Activated CD8-positive, alpha-beta T cell treated with anti-CD3 and anti-CD28 coated beads for 36 hours (primary cell): Measurements from ENCODE around the gene CCDC50. TPM values are rescaled to one million over a fixed set of nuclear protein-coding genes. Genes with fewer than 3 reads are reported as not detected.

Experiments used
- ATAC-seq: fragments of 200-7000 bp; cut with Tn5 transposase; one replicate; pipeline ENCODE4 v1.10.0; 2021; ENCODE audit warnings: mild to moderate bottlenecking, moderate library complexity
- CTCF ChIA-PET: fragments of 350-600 bp; sonication (Branson Sonifier 250); formaldehyde crosslinking; loops from one replicate; lab custom pipeline; 2021; ENCODE audit warnings: antibody characterized with exemption; lab: Charles Lee
- POLR2A ChIA-PET: fragments of 350-600 bp; sonication (Branson Sonifier 250); formaldehyde crosslinking; loops from one replicate; lab custom pipeline; 2021; ENCODE audit warnings: antibody characterized with exemption; lab: Charles Lee
- DNase-seq: peaks from one replicate; pipeline ENCODE4 v3.0.0-alpha.2; 2020
- H3K27ac Mint-ChIP-seq: one replicate; pipeline ENCODE4 v1.8.0; 2021; ENCODE audit warnings: mild to moderate bottlenecking, mixed read lengths
- H3K27me3 Mint-ChIP-seq: one replicate; pipeline ENCODE4 v1.8.0; 2021; ENCODE audit warnings: mixed read lengths
- H3K36me3 Mint-ChIP-seq: one replicate; pipeline ENCODE4 v1.8.0; 2021; ENCODE audit warnings: low read depth, mixed read lengths
- H3K4me1 Mint-ChIP-seq: one replicate; pipeline ENCODE4 v1.8.0; 2021; ENCODE audit warnings: low read depth, mixed read lengths
- H3K4me3 Mint-ChIP-seq: one replicate; pipeline ENCODE4 v1.8.0; 2021; ENCODE audit warnings: mild to moderate bottlenecking, moderate library complexity, mixed read lengths
- H3K9me3 Mint-ChIP-seq: one replicate; pipeline ENCODE4 v1.8.0; 2021; ENCODE audit warnings: mixed read lengths
- intact Hi-C: fragments of 100-400 bp; cut with micrococcal nuclease; formaldehyde crosslinking; loops from one replicate; pipeline ENCODE4 v1.10.0; 2022
- total RNA-seq, 2 experiments: library from RNA; stranded (reverse); gene quantifications; one replicate each; pipeline ENCODE4 v1.2.3, GENCODE V29; 2021
- TF ChIP-seq, protein P1 (sequence below): fragments of 200-600 bp; IDR thresholded peaks from one replicate; pipeline ENCODE4 v1.8.0; 2022; ENCODE audit warnings: antibody characterized with exemption, mild to moderate bottlenecking

Gene CCDC50
- total RNA-seq, 2 experiments from 2014 or later = 7.3 to 7.6 TPM

GRCh38 chr3:191381303-191381702 lies 52.1 kb downstream of the CCDC50 start:
- H3K27me3 Mint-ChIP-seq = no peaks in the 10 kb centered on the region
- POLR2A ChIA-PET = interaction anchor here (0.6 kb wide), 1 partner anchor 271 kb away, joined by 4 read pairs; no protein-coding TSS in a partner anchor
- H3K27ac Mint-ChIP-seq = no peak overlapping the region
- no peak for DNase-seq
- ATAC-seq = no peak
- no peak overlapping the region for H3K4me3 Mint-ChIP-seq
- peaks cover 5% of the 10 kb centered on the region for H3K4me1 Mint-ChIP-seq
- TF ChIP-seq, protein P1, sequence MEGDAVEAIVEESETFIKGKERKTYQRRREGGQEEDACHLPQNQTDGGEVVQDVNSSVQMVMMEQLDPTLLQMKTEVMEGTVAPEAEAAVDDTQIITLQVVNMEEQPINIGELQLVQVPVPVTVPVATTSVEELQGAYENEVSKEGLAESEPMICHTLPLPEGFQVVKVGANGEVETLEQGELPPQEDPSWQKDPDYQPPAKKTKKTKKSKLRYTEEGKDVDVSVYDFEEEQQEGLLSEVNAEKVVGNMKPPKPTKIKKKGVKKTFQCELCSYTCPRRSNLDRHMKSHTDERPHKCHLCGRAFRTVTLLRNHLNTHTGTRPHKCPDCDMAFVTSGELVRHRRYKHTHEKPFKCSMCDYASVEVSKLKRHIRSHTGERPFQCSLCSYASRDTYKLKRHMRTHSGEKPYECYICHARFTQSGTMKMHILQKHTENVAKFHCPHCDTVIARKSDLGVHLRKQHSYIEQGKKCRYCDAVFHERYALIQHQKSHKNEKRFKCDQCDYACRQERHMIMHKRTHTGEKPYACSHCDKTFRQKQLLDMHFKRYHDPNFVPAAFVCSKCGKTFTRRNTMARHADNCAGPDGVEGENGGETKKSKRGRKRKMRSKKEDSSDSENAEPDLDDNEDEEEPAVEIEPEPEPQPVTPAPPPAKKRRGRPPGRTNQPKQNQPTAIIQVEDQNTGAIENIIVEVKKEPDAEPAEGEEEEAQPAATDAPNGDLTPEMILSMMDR = no peak
- CTCF ChIA-PET = no interaction called here
- H3K9me3 Mint-ChIP-seq = no peaks in the 10 kb centered on the region
- H3K36me3 Mint-ChIP-seq = no peaks in the 10 kb centered on the region
- intact Hi-C loops = no loop called here

- intact Hi-C loops = no loop called here
- H3K27ac Mint-ChIP-seq = no peak overlapping the region
- H3K4me3 Mint-ChIP-seq = no peak overlapping the region
- ATAC-seq (no peak), DNase-seq (no peak)
- no peaks in the 10 kb centered on the region for H3K36me3 Mint-ChIP-seq
- CTCF ChIA-PET = no interaction called here
- H3K27me3 Mint-ChIP-seq = no peaks in the 10 kb centered on the region
- peaks cover 5% of the 10 kb centered on the region for H3K4me1 Mint-ChIP-seq
- TF ChIP-seq, protein P1 = no peak
- no peaks in the 10 kb centered on the region for H3K9me3 Mint-ChIP-seq
- POLR2A ChIA-PET = no interaction called here
These were observed 53.5 kb downstream of the CCDC50 start for GRCh38 chr3:191382661-191383060.

DNA sequence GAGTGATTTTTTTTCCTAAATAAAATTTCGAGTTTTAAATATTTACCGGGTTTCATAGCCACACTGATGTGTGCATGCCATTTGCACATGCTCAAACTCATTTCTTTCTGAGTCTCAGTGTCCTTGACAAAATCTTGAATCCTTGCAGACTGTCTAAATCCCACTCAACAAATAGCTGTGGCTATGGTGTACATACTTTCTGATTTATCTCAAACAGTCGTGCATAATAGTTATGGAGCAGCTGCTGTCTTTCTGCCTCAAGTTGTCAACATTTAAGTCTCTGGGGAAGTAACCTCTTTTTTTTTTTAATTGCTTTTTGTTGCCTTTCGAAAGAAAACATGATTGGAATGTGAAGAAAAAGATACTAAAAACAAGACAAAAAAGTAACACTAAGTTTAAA lies 53.9 kb downstream of the CCDC50 start:
- TF ChIP-seq, protein P1 = no peak
- H3K27me3 Mint-ChIP-seq = no peaks in the 10 kb centered on the region
- CTCF ChIA-PET = no interaction called here
- H3K27ac Mint-ChIP-seq = no peak overlapping the region
- H3K4me1 Mint-ChIP-seq = peaks cover 5% of the 10 kb centered on the region
- H3K36me3 Mint-ChIP-seq = no peaks in the 10 kb centered on the region
- POLR2A ChIA-PET = no interaction called here
- H3K9me3 Mint-ChIP-seq = no peaks in the 10 kb centered on the region
- intact Hi-C loops = no loop called here
- ATAC-seq (no peak), DNase-seq (no peak)
- no peak overlapping the region for H3K4me3 Mint-ChIP-seq

- intact Hi-C loops = no loop called here
- no peak for DNase-seq
- H3K27me3 Mint-ChIP-seq = no peaks in the 10 kb centered on the region
- no peaks in the 10 kb centered on the region for H3K36me3 Mint-ChIP-seq
- TF ChIP-seq, protein P1 = no peak
- ATAC-seq = no peak
- POLR2A ChIA-PET = no interaction called here
- H3K27ac Mint-ChIP-seq = no peak overlapping the region
- H3K9me3 Mint-ChIP-seq = no peaks in the 10 kb centered on the region
- peaks cover 2% of the 10 kb centered on the region for H3K4me1 Mint-ChIP-seq
- no peak overlapping the region for H3K4me3 Mint-ChIP-seq
- CTCF ChIA-PET = no interaction called here
These were observed 55.9 kb downstream of the CCDC50 start for GRCh38 chr3:191385101-191385500.

DNA sequence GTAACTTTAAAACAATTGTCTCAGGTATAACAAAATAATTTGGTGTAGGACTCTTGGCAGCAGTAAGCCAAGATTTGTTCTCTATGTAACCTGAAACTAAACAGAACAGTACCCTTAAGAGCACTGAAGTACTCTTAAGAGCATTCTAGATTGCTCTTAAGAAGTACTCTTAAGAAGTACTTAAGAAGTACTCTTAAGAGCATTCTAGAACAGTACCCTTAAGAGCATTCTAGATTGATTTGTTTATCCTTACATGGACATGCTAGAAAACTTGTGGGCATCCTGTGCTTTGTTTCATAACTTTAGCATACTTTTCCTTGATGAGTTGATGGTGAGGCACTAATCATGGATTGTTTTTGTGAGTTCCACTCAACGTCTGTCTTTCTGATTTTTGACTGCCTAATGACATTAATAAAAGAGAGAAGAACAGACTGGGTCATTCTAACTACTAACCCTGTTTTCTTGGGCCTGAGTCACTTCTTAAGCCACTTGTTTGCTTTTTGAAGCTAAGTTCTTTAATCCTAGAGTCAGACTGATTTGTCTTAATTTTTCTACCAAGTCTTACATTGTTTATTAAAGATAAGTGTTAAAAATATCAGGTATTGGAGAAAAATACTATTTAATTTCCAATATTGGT lies 58.4 kb downstream of the CCDC50 start:
- CTCF ChIA-PET = no interaction called here
- Mint-ChIP-seq H3K27me3 (no peaks in the 10 kb centered on the region), H3K36me3 (no peaks in the 10 kb centered on the region), H3K4me3 (no peak overlapping the region), H3K27ac (no peak overlapping the region), H3K9me3 (no peaks in the 10 kb centered on the region), H3K4me1 (no peaks in the 10 kb centered on the region)
- POLR2A ChIA-PET = no interaction called here
- DNase-seq (no peak), ATAC-seq (no peak)
- intact Hi-C loops = no loop called here
- TF ChIP-seq, protein P1 = no peak
